SKM-1 treated with dmso at 0.1 percent for 144 hours (cell line): ENCODE results near the gene AFF3.
"Not testable (repeated sequence)": the region's sequence is repeated elsewhere in the genome, so short reads cannot be mapped to it uniquely, and the experiment has no call there.

ENCODE experiments used
- DNase-seq: peaks from one replicate; lab custom pipeline; 2025; ENCODE audit not compliant: unreplicated experiment; lab: John Stamatoyannopoulos, UW

AFF3 gene

DNA sequence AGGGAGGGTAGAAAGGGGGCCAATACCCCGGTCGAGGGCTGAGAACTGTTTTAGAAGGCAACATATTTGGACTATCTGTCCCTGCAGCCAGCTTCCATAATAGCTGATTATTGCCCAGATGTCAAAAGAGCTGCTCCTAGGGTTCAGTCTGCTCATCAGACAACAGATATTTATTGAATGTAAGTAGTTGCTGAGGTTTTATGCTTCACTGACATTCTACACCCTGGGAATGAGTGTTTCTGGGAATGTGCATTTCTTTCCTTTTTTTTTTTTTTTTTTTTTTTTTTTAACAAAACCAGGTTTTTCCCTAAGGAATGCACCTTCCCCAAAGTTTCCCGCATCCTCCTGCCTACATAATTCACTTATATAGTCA, 33.8 kb downstream of the AFF3 start:
- not testable (repeated sequence) for DNase-seq

DNA sequence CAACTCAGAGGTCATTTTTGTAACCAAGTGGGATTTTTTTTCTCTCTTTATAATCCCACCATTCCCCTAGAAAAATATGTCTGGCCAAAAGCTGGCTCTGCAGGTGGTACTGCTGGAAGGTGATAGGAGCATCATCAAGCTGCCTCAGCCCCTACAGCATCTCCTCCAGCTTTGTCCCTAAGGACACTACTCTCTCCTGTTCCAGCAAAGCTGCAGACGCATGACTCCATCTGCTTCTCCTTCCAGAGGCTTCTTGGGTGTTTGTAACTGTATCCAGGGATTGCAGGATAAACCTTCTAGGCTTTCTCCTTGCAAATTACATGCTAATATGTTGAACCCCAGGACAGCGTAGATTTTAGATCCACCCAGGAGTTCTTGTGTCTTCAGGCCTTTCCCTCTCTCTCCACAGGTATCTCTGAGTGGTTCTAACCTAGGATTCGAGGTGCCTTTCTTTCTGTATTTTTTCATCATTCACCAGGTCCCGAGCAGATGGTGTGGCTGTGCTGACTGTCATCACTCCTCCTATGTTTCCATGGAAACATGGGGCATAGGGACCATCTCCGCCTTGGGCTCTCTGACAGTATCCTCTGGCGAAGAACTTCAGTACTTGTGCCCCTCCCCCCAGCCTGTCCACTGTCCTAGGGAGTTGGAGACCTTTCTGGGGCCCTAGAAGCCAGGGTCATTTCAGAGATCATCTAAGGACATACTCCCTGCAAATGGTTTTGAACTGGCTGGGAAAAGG, 34.3 kb downstream of the AFF3 start:
- DNase-seq: no peak

DNA sequence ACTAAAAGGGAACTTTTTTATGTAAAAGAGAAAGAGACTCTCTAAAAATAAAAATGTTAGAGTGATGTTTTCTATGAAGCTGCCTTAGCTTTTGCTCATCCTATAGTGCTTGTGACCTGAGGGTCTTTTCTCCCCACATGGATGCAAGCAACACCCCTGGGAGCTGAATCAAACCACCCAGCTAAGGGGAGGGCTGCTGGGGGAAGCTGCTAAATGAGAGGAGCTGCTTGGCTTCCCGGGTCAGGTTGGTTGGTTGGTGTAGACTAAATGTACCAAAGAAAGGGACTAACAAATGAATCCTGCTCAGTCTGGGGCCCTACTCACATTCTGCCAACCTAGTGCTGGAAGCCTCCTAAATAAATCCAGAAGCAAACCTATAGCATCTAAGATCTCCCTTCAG, 35.0 kb downstream of the AFF3 start:
- DNase-seq: no peak

DNA sequence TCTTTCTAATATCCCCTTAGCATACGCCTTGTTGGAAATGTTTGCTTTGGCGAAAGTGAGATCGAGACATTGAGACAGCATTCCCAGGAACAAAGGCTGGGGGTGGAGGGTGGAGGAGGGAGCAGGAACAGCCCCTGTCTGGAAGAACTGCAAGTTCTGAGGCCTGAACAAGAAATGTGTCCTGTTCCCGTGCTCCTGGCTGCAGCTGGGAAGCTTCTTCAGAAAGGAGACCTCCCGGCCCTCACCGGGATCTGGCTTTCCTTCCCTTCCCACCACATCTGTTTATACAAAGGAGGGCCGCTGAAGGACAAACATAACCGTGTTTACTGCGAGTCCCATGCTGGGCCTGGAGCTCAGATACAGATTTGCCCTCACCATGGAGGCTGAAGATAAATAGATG, 35.9 kb downstream of the AFF3 start:
- no peak for DNase-seq

DNA sequence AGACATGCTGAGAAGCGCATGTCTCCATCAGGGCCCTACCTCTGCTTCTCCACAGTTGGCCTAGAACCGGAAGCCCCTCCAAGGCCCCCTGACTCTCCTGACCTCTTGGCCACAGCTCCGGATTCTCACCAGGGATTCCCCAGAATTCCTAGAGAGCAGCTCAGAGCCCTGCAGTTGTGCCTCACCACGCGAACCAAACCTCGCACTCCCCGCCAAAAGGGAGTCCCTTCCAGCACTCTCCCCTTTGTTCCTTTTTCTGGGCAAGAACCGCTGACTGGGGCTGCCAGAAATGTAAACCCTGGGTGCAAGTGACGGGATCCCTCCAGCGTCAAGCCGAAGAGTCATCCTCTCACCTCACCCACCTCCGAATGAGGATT, 36.7 kb downstream of the AFF3 start:
- DNase-seq: no peak

DNA sequence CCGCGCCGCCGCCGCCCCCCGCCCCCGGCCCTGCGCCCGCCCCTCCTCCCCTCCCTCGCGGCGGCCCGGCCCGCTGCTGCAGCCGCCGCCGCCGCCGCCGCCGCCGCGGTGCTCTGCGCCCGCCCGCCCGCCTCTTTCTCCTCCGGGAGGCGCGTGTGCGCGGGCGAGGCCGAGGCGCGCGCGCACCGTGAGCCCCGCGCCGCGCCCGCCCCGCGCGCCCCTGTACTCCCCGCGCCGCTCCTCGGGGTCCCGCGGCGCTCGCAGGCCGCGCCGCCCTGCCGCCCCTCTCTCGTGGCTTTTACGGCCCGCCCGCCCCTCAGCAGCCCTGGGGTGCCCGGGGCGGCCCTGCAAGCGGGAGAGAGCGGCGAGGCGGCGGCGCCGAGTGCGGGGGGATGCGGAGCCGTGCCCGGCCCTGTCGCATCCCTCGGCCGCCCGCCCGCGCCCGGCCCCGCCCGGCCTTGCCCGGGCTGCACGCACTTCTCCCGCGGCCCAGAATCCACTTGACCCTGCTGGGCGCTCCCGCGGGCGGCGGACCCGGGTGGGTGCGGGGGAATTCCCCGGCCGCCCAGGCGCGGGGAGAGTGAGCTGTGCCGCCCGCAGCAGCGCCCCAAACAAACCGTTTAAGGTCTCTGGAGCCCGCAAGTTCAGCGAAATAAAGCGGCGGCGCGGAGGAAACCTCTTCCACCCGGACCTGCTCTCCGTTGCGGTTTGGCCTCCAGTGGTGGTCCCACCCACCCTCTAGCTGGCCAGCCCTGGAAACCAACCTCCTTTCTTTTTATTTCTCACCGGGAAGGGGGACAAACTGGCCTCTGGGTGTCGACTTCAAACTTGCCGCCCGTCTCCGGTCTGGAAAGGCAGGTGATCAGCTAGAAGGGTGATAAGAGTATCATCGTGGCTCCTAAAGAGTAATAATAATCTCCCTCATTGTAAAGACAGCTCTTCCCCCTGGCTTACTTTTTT, 37.4 kb downstream of the AFF3 start:
- DNase-seq: no peak

DNA sequence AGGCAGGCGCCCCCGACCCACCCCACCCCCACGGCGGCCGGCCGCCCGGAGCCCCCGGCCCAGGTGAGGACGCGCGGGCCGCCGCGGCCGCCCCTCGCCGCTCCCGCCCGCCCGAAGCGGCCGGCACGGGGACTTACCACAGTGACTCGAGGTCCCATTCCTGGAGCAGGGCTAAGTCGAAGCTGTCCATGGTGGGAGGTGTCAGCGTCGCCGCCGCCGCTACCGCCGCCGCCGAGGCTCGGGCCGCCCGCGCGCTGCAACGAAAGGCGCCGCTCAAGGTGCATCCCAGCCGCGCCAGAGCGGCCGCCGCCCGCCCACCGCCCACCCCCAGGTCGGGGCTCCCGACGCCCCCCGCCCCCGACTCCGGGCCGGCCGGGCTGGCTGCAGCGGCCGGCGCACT, 38.1 kb downstream of the AFF3 start:
- DNase-seq: not testable (repeated sequence)

DNA sequence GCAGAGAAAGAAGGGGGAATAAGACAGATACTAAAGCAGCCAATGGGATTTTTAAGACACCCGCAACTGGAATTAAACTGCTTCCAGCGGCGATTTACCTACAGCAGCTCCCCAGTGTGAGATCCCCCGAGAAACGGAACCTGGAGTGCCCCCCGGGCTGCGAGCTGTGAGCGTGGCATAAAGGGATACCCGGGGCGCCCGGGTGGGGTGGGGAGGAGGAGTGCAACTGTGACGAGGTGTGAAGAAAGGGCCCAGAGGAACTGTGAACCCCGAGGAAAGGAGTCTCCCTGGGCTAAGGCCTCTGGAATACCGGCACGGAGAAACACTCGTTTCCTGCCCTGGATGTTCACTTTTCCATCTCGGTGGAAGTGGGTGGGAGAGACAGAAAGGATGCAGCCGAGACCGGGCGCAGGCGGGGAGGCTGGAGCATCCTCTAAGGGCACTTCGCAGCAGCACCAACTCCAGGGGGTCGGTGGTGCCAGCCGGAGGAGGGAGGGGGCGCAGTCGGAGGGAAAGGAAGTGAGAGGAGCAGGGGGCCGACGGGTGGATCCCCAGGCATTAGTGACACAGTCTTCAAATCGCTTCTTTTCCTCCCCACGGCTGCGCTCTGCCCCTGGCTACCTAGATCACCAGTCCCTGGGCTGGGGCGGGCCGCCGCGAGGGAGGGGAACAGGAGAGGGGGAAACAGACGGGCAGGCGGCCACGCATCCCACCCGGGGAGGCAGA, 38.7 kb downstream of the AFF3 start:
- not testable (repeated sequence) for DNase-seq

DNA sequence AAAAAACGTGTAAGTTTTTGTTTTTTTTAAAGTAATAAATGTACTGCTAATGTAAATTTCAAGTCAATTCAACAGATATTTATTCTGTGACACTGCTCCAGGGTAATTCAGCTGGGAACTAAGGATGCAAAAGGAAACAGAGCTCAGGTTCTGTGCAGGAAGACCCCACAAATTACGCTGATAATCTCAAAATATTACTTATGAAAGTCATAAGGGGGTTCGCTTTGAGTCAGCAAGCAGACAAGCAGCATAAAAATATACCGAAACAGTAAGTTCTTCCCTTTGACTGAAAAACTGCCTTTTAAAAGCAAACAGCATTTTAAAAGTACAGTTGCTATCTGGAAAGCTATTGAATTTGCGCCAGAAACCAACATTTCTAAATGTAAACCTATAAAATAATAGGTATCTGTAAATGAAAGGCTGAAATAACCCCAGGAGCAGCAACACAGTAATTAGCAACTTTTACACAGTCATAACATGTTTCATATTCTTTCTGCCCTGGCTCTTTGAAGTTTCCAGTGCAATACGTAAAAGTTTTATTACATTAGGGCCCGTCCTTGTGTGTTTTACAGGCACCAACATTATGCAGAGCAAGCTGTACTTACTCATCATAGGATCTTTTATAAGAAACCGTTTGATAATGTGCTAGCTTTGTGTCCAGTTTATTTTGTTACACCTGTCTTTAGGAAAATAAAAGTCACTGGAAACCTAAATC, 39.8 kb downstream of the AFF3 start:
- DNase-seq: not testable (repeated sequence)

DNA sequence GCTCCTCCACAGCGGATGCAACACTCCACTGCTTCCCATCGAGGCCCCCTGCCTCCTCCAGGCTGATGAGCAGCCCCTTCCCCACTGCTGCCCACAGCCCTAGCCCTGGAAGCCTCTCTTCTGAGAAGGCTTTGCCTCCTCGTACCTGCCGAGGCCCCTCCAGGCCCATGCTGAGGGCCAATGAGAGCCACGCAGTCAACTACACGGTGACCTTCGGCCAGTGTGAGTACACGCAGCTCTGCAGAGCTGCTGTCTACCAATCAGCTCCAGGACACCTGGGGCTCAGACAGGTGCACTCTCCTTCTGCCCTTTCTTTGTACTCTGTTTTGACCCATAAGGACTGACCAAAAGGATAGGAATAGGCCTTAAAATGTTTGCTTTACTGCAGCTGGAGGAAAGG, 43.5 kb downstream of the AFF3 start:
- not testable (repeated sequence) for DNase-seq

DNA sequence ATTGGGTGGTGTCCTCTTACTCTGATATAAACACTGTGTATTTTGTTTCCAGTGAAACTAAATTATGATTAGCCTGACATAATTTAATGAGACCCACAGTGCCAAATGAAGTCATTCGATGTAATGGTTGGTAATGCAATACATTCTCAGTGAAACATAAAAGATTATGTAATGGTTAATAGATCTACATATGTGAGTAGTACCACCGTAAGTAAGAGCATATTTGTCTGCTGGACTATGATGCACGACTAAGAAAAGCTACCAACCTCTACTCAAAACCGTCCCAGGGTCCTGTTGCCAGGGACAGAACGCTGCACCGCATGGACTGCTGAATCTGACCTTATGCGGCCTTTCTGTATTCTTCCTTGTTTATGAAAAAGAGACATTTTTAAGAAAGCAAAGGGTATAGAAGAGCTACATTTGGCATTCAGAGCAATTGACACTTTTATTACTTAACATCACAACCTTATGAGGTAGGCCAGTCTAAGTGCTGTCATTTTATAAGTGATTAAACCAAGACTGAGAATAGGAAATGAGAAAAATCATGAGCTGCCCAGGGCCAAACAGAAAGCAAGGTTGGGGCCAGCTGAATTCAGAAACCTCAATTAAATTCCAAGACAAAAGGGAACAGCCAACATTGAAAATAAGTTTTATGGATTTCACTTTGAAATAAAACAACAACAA, 44.6 kb downstream of the AFF3 start:
- DNase-seq: not testable (repeated sequence)

DNA sequence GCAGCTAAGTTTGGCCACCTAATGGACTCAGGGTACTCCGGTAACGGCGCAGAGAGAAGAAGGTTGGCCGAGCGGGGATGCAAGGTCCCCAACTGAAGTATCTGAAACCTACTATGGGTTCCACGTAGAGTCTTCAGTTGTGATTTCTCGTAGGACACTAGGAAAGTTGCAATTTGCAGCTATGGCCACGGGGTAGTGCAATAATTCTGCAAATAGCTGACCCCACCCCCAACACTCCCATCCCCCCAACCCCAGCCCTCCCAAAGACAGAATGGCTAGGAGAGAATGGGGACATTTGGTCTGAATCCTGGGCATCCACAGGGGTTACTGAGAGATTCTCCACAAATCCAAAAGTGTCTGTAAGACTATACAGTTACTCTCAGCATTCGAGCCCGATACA, 46.5 kb downstream of the AFF3 start:
- not testable (repeated sequence) for DNase-seq

DNA sequence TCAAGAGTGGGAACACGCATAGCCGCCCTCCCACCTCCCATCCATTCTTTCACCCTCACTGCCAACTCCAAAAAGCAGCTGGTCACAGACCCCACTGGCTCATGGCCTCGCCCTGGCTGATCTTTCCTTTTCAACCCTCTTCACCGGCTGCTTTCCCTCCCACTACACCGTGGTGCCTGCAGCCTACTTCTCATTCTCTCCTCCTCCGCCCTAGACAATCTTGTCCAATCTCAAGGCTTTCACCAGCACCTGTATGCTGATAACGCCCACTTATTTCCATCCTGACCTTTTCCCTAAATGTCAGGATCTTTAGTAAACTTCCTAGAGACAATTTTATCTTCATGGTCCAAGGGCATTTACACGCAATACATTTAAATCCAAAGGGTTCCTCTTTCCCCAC, 50.6 kb downstream of the AFF3 start:
- DNase-seq: not testable (repeated sequence)

DNA sequence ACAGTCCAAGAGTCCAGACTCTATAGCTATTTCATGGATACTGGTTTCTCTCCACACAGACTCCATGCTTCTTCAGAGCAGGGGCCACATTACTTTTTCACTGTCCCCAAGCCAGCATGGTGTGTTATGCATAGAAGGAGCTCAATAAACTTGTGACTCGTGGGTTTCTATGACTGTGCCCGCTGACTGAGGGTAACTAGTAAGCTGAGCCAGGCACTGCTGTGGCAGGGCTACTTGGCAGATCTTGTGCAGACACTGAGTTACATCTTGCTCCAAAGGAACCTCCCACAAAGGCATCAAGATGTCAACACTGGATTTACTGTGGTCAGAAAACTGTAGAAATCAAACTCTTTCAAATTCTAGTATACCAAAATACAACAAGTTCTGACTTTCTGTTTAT, 56.6 kb downstream of the AFF3 start:
- DNase-seq: not testable (repeated sequence)

DNA sequence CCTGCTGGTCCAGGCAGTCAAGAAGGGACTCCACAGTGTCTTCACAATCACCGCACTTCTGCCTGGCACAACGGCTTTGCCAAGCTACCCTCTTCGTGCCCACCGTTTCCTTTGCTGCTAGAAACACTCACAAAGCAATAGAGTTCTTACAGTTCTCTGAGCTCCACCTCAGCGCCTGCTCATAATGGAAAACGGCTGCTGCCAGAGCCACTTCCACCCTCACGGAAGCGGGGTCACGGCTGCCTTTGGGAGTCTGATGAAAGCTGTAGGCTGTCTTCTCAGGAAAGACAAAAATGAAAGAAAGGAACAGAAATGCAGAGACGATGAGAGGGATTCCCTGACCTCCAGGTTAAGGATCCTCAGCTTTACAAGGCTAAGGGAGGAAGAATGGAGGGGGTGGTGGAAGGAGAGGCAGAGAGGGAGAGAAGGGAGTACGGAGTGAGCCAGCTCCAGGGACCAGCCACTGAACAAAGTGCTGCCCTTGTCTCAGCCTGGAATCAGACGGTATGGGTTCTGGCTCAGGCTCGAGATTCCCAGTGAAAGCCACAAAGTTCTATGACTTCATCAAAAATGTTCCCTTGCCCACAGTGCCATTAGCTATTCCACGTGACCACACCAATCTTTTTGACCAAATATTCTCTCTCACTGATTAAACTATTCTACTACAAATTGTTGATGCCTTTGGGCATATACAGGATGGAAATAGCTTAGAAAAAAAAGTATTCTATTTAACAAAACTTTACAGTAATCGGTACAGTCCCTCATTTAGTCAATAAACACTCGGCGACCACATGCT, 58.8 kb downstream of the AFF3 start:
- not testable (repeated sequence) for DNase-seq

DNA sequence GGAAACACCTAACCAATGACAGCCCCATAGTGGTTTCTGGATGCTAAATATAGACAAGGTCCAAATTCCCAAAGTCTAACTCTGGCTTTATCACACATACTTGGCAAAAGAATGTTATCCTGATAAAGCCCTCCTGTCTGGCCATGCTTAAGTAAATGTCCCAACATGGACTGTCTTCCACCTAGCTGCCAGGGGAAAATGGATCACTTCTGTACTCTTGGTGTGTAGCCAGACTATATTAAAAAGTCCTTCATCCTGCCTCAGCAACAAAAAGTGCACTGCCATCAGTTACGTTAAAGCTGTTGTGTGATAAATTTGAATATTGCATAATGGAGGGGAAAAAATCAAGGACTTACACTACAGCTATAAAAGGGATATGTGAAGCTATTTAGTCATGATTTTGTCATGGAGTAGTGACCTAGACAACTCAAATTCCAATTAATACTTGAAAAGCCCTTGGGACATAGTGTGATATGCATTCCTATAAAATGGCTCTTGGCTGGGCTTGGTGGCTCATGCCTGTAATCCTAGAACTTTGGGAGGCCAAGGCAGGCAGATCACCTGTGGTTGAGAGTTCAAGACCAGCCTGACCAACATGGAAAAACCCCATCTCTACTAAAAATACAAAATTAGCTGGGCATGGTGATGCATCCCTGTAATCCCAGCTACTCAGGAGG, 60.0 kb downstream of the AFF3 start:
- not testable (repeated sequence) for DNase-seq

DNA sequence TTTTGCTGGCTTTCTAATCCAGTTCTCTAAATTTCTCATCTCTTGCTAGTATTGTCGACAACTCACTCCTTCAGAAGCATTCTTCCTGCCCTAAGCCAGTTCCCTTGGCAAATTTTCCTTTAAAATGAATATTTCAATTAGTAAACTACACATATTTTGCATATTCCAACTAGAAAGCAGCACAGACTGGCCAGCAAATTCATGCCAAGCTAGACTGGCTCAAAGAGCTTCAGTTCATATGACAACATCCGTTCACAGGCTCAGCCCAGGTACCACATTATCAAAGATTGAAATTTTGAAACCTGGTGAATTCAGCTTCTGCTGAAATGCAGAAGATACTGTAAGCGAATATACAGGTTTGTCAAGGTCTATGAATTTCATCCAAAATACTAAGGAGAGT, 64.5 kb downstream of the AFF3 start:
- DNase-seq: no peak

DNA sequence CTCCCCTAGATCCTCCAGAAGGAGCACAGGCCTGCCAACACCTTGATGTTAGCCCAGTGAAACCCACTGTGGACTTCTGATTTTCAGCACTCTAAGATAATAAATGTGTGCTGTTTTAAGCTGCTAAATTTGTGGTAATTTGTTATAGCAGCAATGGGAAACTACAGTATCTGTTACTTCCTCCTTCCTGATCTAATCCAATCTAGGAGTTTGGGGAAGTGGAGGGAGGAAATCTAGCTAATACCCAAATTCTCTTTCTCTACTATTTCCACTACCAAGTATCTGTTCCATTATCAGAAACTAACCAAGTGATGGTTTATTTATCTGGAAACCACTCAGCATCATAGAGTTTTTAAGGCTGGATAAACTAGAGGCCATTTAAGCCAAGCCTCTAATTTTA, 64.9 kb downstream of the AFF3 start:
- DNase-seq: peak; percentile 65

DNA sequence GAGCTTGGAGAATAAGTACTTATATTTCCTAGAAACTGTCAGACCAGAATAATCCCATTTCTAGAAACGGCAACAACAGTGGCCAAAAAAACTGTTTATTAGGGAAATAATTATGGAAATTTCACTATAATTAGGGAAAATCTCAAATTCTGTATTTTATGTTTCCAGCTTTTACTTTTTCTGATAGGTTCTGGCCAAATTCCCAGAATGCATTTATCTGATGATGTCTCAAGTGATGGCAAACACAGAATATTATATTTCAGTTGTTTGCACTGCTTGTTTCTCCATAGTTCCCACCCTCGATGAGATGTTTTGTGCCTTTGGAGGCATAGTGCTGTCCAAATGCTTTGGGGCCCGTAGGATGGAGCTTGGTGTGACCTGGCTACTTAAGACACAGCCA, 66.9 kb downstream of the AFF3 start:
- DNase-seq: no peak
